Esophagus muscularis mucosa (tissue), 4 donors: ENCODE measurements around the gene DNASE1L2. TPM values are rescaled to one million over a fixed set of nuclear protein-coding genes. Genes with fewer than 3 reads are reported as not detected.

Source experiments
- DNase-seq: peaks from one replicate; pipeline ENCODE4 v3.0.0-alpha.2; 2017; ENCODE audit errors: extremely low spot score
- H3K27ac ChIP-seq, 4 donors: fragments of 200-600 bp; sonication (generic); replicated peaks in 1 of 4; 1 replicate in 3 of 4; 2 replicates in 1 of 4; pipeline ENCODE4 v1.5.1; 2016 to 2019; ENCODE audit warnings: mild to moderate bottlenecking in 1 of 4
- H3K27me3 ChIP-seq, 4 donors: fragments of 200-600 bp; sonication (generic); one replicate each; pipeline versions ENCODE4 v1.5.1 to v1.6.0; 2016 to 2019
- H3K36me3 ChIP-seq, 4 donors: fragments of 200-600 bp; sonication (generic); one replicate each; pipeline ENCODE4 v1.5.1; 2016 to 2019
- H3K4me1 ChIP-seq, 4 donors: fragments of 200-600 bp; sonication (generic); one replicate each; pipeline ENCODE4 v1.5.1; 2016 to 2019
- H3K4me3 ChIP-seq, 4 donors: fragments of 200-600 bp; sonication (generic); 1 replicate in 2 of 4; 2 replicates in 2 of 4; pipeline ENCODE4 v1.5.1; 2016 to 2019; ENCODE audit warnings: mild to moderate bottlenecking in 4 of 4, moderate library complexity in 1 of 4
- H3K9me3 ChIP-seq, 4 donors: fragments of 200-600 bp; sonication (generic); 1 replicate in 3 of 4; 2 replicates in 1 of 4; pipeline ENCODE4 v1.5.1; 2016 to 2019
- CTCF ChIP-seq, 3 experiments: fragments of 200-600 bp in 2 of 3; fragments of 450-650 bp in 1 of 3; sonication (generic) in 2 of 3; IDR thresholded peaks; one replicate each; pipeline ENCODE4 v1.5.1; 2017 to 2019; ENCODE audit warnings: antibody characterized with exemption in 3 of 3, mild to moderate bottlenecking in 2 of 3, moderate library complexity in 1 of 3
- EP300 ChIP-seq: sonication (generic); formaldehyde crosslinking; IDR thresholded peaks from one replicate; pipeline ENCODE4 v1.6.1; 2017; ENCODE audit warnings: antibody characterized with exemption
- POLR2A ChIP-seq: fragments of 450-650 bp; IDR thresholded peaks from one replicate; pipeline ENCODE4 v1.6.1; 2017; ENCODE audit warnings: antibody characterized with exemption, moderate library complexity, mild to moderate bottlenecking, low read depth
- POLR2AphosphoS5 ChIP-seq, 2 donors: sonication (generic); formaldehyde crosslinking; IDR thresholded peaks; one replicate each; pipeline ENCODE4 v1.6.1; 2017; ENCODE audit warnings: antibody characterized with exemption in 2 of 2
- WGBS: methylation state at CpG from one replicate; pipeline ENCODE4 v1.1.5; 2018; 5-methylcytosine and 5-hydroxymethylcytosine counted together
- intact Hi-C: fragments of 100-400 bp; cut with DNase I; formaldehyde crosslinking; loops from one replicate; pipeline ENCODE4 v1.15.1; 2023
- total RNA-seq, 4 donors: library from RNA; depleted of rRNA; stranded (reverse); fragments of >200 nt; gene quantifications; one replicate each; pipeline versions ENCODE4 v1.1.0 to v1.2.1, GENCODE V29; 2016

The DNASE1L2 gene
- total RNA-seq, 4 donors from 2014 or later = 0.50 to 0.86 (median 0.67) TPM

GRCh38 chr16:2277466-2278271 is 41.4 kb downstream of the DNASE1L2 start:
- DNase-seq = no peak
- Histone ChIP-seq H3K4me3 (no peak overlapping the region), H3K27me3 (no peaks in the 10 kb centered on the region), H3K27ac (no peak overlapping the region), H3K9me3 (no peaks in the 10 kb centered on the region), H3K36me3 (peaks cover 11 to 67% (median 36%) of the 10 kb centered on the region in 4 donors), H3K4me1 (no peaks in the 10 kb centered on the region)
- intact Hi-C loops = no loop called here
- TF ChIP-seq POLR2AphosphoS5 (IDR thresholded peaks at IDR 0.05) = no peak
- no peak for TF ChIP-seq POLR2A
- TF ChIP-seq EP300 = no peak
- TF ChIP-seq CTCF (IDR thresholded peaks at IDR 0.05) = no peak
- 93% methylated on average over 22 of the region's 25 CpGs for WGBS

- Histone ChIP-seq H3K4me3 (no peak overlapping the region), H3K27me3 (no peaks in the 10 kb centered on the region), H3K27ac (no peak overlapping the region), H3K9me3 (no peaks in the 10 kb centered on the region), H3K4me1 (no peaks in the 10 kb centered on the region), H3K36me3 (peaks cover 11 to 70% (median 41%) of the 10 kb centered on the region in 4 donors)
- intact Hi-C loops = no loop called here
- TF ChIP-seq CTCF (IDR thresholded peaks at IDR 0.05) (no peak), POLR2AphosphoS5 (IDR thresholded peaks at IDR 0.05) (no peak), POLR2A (no peak), EP300 (no peak)
- WGBS = 87% methylated on average over 3 of the region's 14 CpGs
- no peak for DNase-seq
These were observed 42.0 kb downstream of the DNASE1L2 start for GRCh38 chr16:2278272-2278608.

GRCh38 chr16:2278956-2279800 is 42.9 kb downstream of the DNASE1L2 start:
- intact Hi-C loops = no loop called here
- no peaks in the 10 kb centered on the region for H3K27me3 ChIP-seq

GRCh38 chr16:2280461-2280860 is 44.2 kb downstream of the DNASE1L2 start:
- 95% methylated on average over 8 of the region's 8 CpGs for WGBS
- no peak for TF ChIP-seq EP300
- TF ChIP-seq POLR2AphosphoS5 (IDR thresholded peaks at IDR 0.05) = no peak
- no peak for TF ChIP-seq POLR2A
- TF ChIP-seq CTCF (IDR thresholded peaks at IDR 0.05) = no peak
- no peaks in the 10 kb centered on the region for H3K9me3 ChIP-seq
- peaks cover 11 to 90% (median 64%) of the 10 kb centered on the region in 4 donors for H3K36me3 ChIP-seq
- H3K27me3 ChIP-seq = no peaks in the 10 kb centered on the region
- no peak overlapping the region for H3K4me3 ChIP-seq
- no peak overlapping the region for H3K27ac ChIP-seq
- intact Hi-C loops = no loop called here
- no peak for DNase-seq
- H3K4me1 ChIP-seq = no peaks in the 10 kb centered on the region

More at GRCh38 chr16:2278956-2279800, 42.9 kb downstream of the DNASE1L2 start:
- no peak for DNase-seq
- no peaks in the 10 kb centered on the region for H3K9me3 ChIP-seq
- H3K4me3 ChIP-seq = no peak overlapping the region
- TF ChIP-seq POLR2A = no peak
- no peak for TF ChIP-seq POLR2AphosphoS5 (IDR thresholded peaks at IDR 0.05)
- TF ChIP-seq CTCF (IDR thresholded peaks at IDR 0.05) = no peak
- no peak for TF ChIP-seq EP300
- peaks cover 11 to 77% (median 51%) of the 10 kb centered on the region in 4 donors for H3K36me3 ChIP-seq
- no peak overlapping the region for H3K27ac ChIP-seq
- 89% methylated on average over 24 of the region's 26 CpGs for WGBS
- H3K4me1 ChIP-seq = no peaks in the 10 kb centered on the region
